GM20431 (cell line): ENCODE measurements around the gene EPHB2.
"Not testable (repeated sequence)": the region's sequence is repeated elsewhere in the genome, so short reads cannot be mapped to it uniquely, and the experiment has no call there.

Experiments
- in situ Hi-C: fragments of 300-500 bp; cut with MseI, MboI; formaldehyde crosslinking; loops from one replicate; pipeline ENCODE4 v1.15.0; 2020; ENCODE audit warnings: low sequenced_read_pairs; ENCODE audit not compliant: unreplicated experiment

EPHB2 gene

DNA sequence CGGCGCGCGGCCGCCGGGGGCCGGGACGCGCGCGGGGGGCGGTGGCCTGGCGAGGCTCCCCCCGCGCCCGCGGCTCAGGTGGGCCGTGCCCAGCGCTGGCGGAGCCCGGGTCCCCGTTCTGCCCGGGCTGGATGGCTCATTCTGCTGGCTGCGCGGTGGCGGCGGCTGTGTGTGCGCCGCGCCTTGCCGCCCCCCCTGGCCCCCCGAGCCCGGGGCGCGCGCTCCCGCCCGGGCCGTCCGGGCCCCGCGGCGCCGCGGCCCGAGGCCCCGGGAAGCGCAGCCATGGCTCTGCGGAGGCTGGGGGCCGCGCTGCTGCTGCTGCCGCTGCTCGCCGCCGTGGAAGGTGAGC is at the start of gene EPHB2:
Gene EPHB2, plus strand, starts transcription at position 139 of the 349 bp plus-strand sequence. Its CDS starts 144 bp downstream, at position 283.
- in situ Hi-C loops, result loop anchor here (25.0 kb wide), 1 partner anchor 177 kb away; no protein-coding TSS in a partner anchor

DNA sequence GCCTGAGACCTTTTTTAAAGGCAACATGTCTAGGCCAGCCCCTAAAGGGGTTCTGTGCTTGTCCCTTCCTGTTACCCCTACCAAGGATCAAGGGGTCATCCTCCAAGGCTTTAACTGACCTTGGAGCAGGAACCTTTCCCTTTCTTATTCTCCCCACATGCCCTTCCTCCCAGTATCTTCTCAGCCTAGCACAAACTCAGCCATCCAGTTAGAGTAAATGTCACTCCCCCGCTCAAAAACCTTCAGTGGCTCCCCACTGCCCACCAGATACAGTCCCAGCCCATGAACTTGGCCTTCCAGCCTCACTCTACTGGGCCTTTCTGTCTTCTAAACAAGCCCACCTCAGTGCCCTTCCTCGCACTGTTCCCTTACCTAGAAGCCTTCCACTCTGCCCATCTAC is 48.8 kb upstream of the EPHB2 start:
- in situ Hi-C loops, result no loop called here

DNA sequence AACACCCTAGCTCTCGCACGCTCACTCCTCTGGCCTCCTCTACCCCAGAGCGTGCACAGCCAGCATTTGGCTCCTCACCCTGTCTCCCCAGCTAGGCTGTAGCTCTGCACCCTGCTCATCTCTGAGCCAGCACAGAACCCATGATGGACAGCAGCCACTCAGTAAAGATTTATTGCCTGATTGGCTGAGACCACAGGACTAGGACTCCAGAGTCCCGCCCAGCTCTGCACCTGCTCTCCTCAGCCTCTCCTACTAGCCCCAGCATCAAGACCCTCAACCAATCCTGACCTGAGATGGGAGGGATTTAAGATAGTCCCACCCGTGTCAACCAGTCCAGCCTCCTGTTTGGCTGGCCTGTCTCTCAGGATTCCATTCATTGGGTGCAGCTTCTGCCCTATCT is 48.3 kb upstream of the EPHB2 start:
- in situ Hi-C loops, result no loop called here

DNA sequence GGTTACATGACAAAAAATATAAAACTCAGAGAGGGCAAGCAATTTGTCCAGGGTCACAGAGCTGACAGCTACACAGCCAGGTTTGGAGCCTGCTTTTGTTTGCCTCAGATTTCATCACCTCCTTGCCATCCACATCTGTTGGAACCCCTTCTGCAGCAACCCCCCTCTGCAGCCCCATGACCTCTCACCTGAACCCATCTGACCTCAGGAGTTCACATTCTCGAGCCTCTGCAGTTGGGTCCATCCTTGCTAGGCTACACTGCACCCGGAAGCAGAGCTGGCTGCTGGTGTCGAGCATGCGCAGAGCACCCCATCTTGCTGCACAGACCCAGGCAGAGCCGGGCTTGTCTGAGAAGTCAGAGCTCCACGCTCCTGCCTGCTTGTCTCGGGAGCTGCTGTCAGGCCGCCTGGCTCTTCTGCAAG is 47.6 kb upstream of the EPHB2 start:
- in situ Hi-C loops, result no loop called here

DNA sequence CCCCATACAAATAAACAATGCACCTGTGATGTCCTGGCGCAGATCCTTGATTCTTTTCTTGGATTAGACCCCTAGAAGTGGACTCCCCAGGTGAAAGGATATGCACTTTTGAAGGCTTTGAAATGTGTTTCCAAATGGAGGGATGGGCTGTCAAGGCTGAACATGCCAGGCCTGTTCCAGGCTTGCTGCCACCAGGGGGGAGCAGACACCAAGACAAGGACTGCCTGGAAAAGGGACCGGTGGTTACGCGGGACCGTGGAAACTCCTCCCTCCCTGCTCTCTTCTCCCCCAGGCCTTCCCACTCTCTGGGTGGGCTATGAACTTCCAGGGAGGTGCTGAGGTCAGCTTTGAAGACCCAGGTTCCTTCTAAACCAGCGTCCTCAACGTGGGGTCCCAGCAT is 44.9 kb upstream of the EPHB2 start:
- in situ Hi-C loops, result no loop called here

DNA sequence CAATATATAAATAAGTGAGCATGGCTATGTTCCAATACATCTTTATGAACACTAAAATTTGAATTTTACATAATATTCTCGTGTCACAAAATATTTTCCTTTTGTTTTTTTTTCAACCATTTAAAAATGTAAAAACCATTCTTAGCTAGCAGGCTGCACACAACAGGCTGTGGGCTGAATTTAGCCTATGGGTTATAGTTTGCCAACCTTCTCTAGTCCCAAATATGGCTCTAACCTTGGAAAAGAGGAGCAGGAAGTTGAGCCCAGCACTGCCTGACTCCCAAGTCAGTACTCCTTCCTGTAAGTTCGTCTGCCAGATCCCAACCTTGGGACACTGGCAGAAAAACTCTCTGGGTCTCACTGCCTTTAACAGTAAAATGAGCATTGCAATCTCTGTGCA is 44.2 kb upstream of the EPHB2 start:
- in situ Hi-C loops, result no loop called here

DNA sequence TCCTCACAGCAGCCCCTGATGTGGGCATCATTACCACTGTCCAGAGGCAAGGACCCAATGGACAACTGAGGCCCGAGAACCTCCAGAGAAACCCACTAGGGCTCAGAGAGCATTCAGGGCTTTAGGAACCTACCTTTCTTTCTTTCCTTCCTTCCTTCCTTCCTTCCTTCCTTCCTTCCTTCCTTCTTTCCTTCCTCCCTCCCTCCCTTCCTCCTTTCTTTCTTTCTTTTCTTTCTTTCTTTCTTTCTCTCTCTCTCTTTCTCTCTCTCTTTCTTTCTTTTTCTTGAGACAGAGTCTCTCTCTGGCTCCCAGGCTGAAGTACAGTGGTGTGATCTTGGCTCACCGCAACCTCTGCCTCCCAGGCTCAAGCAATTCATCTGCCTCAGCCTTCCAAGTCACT is 41.8 kb upstream of the EPHB2 start:
- in situ Hi-C loops, result not testable (repeated sequence)

DNA sequence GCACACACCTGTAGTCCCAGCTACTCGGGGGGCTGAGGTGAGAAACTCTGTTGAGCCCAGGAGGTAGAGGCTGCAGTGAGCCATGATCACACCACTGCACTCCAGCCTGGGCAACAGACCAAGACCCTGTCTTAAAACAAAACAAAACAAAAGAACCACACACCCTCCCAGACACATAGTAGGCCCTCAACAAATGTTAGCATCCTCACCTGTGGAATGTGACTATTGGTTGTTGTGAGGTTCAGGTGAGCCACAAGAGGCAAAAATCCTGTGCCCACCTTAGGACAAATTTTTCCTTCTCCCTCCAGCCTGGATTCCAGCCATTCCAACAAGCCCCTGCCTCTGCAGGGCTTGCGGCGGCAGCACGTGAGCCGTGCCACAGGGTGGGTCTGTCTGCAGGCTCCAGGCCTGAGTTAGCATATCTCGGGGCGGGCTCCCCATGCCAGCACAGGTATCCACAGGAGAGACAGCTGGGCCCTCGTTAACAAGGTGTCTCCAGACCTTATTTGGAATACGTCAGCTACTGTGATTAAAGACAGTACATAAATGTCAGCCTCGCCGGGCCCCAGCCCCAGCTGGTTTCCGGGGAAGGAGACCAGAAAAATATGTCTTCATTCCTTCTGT is 40.2 kb upstream of the EPHB2 start:
- in situ Hi-C loops, result no loop called here

DNA sequence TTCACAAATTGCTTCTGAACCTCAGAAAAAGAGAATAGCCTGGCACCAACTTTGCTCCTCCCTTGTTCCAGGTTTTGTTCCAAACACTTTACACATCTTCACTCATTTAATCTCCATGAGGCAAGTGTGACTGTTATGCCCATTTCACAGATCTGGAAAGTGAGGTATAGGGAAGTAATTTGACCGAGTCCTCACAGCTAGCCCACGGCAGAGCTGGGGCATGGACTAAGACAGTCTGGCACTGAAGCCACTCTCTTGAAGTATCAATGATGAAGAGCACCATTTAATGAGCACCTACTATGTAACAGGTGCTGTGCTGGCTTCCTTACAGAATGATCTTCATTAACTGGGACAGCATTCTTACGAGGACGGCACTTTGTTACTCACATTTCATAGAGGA is 38.6 kb upstream of the EPHB2 start:
- in situ Hi-C loops, result no loop called here

DNA sequence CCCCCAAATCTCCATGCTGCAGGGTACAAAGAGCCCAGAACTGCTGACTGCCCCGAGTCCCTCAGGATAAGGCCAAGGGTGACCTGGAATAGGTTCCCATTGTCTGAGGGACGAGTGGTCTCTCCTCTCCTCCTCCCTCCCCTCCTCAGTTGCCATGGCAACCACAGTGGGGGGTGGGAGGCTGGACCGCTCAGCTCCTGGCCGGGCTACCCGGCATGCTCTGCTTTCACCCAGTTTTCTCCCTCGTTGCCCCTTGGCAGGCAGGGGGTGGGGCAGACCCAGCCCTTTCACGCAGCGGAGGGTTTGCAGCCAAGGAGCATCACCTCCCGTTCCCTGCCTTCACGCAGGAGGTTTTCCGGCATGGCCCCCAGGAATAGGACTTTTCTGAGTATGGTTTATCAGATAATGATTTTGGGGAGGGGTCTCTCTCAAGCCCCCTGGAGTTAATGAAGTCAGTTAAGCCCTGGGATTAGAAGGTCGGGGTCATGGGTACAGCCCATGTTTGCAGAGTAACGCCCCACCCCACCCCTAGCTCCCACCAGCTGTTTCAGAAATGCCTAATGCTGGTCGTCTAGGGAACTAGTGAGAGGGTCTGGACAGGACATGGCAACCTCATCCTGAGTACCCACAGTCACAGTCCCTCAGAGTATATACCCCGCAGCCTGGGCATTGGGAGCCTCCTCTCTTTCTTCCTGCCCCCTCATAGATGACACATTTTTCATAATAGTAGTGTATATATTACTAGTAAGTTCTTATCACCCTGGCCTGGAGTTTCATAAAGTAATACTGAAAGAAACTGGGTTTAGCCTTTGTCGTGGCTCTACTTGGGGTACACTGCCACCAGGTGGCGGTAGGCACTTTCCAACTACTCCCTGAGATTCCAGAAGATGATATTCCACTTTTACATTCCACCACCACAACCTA is 36.9 kb upstream of the EPHB2 start:
- in situ Hi-C loops, result no loop called here

DNA sequence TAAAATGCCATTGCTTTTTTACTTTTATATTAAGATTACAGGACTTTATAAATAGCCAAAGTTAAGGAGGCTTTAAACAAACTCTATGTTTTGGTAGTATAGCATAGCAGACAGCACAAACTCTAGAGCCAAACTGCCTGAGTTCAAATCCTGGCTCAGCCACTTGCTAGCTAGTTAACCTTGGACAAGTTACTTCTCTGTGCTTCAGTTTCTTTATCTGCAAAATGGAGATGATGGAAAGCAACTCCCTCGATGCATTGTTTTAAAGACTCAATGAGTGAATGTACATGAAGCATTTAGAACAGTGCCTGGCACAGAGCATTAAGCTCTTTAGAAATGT is 36.3 kb upstream of the EPHB2 start:
- in situ Hi-C loops, result no loop called here

DNA sequence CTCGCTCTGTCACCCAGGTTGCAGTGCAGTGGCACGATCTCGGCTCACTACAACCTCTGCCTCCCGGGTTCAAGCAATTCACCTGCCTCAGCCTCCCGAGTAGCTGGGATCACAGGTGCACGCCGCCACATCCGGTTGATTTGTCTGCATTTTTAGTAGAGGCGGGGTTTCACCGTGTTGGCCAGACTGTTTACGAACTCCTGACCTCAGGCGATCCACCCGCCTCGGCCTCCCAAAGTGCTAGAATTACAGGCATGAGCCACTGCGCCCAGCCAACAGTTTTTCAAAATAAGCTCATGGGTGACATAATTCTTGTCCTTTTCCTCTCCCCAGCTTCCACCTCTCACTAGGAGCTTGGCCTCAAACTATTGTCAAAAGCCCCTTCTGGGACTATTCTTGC is 34.5 kb upstream of the EPHB2 start:
- in situ Hi-C loops, result not testable (repeated sequence)

DNA sequence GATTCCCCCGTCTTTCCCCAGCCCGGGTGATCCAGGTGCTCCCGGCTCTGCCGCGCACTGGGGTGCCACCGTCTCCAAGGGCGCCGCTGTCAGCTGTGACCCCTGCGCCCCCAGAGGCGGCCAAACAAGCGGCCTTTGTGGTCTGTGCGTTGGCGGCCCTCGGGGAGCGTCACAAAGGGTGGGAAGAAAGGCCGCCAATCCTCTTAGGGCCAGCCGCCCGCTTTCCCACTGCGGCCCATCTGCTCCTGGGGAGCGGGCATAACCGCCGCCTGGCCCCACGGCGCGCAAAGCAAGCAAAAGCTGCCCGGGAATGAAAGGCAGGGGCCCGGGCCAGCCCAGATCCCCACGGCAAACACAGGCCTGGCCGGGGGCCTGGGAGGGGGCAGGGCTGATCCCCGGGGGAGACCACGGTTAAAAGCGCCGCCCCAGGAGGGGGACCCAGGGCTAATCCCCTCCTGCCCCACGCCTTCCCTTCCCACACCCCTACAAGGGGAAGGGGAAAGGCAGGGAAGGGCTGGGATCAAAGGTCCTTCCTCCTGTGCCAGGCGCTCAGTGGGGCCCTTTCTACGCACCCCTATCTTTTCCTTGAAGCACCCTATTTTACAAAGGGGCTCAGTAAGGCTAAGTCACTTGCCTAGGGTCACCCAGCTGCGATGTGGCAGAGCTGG is 33.6 kb upstream of the EPHB2 start:
- in situ Hi-C loops, result no loop called here

DNA sequence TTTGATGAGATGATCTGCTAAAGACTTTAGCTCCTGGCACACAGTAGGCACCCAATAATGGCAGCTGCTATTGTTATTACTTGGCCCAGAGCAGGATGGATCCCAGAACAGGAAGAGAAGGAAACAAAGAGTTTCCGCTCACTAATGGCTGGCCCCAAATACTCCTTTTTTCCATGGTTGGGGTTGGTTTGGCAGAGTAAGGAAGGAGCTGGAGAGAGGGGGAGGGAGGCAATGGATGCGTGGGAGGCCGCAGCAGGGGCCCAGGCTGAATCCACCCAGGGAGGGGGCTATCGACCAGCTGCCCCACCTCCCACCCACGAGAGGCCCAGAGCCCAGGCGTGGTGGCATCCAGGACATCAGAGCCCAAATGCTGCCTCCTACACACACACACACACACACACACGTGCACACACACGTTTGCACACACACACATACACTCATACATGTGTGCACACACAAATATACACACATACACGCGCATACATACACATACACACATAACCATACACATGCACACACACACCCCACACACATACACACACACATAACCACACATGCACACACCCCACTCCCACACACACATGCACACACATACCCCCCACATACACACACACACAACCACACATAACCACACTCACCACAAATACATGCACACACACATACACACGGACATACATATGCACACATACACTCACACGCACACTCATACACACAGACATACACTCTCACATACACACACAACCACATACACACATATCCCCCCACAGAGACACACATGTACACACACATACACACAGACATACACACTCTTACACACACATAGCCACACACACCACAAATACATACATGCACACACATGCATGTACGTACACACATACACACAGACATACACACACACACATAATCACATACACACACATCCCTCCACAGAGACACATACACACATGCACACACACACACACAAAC is 32.4 kb upstream of the EPHB2 start:
- in situ Hi-C loops, result no loop called here

DNA sequence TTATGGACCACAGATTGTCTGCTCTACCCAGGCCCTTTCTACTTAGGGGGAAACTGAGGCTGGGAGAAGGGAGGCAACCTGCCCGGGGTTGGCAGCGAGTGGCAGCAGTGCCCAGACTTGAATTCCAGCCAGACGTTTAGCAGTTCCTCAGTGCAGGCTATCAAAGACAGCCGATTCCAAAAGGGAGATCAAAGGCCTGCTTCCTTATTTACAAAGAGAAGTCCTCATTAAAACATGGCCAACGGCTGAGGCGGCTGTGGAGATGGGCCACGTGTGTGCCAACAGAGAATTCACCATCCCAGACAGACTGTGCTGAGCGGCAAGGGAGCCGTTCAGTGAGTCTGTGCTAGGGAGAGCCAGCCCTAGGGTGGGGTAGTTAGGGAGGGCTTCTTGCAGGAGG is 29.9 kb upstream of the EPHB2 start:
- in situ Hi-C loops, result no loop called here

DNA sequence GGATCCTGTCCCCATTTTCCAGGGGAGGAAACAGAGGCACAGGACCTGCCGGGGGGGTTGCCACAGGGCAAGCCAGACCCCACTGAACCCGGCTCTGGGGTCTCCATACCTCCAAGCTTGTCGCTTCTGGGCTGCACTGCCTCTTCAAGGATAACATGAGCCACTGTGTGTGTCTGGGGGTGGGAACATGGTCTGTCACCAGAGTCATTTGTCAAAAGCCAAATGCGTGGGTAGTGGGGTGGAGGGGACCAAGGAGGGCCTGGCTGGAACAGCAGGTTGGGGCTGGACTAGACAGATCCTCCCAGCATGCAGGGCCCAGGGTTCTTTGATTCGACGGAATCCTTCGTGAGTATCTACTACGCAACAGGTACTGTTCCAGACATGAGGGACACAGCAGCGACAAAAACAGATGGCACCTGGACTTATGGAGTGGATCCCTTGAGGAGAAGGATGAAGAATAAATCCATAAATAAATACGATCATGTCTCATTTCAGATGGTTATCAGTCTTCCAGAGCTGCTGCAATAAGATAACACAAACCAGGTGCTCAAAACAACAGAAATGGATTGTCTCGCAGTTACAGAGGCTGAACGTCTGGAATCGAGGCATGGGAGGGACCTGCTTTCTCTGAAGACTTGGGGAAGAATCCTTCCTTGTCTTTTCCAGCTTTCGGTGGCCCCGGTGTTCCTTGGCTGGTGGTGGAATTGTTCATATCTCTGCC is 28.9 kb upstream of the EPHB2 start:
- in situ Hi-C loops, result no loop called here

DNA sequence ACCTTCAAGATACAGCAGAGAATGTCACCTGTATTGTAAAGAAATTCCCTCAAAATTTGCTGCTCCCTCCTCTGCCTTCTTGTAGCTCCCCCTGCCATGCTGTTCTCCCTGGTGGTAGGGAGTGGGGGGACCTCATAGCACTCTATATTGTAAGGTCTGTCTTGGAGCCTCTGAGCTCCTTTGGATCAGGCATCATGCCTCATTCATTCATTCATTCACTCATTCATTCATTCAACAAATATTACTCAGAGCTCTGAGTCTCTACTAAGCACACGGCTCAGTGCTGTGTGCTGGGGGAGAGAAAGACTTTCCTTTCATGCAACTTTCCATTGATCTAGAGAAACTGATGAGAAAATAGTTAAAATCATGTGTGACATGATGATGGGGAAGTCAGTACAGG is 27.1 kb upstream of the EPHB2 start:
- in situ Hi-C loops, result no loop called here

DNA sequence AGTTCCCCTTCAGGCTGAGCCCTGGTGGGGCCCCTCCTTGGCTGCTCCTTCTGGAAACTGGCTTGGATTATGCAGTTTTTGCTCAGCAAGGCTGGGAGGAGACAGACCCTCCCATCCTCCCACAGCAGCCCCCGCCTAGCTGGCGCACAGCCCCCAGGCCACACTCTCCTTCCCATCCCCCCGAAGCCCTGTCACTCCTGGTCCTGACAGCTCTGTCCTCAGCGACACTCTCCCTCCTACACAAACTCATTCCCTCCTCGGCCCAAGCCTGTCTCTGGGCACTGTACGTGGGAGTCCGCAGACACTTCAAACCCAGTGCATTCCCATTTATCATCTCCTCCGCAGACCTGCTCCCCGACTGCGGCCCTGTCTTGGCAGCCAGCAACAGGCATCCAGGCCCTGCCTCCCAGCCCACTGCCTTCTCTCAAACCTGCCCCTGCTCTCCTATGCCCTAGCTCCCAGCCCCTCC is 25.0 kb upstream of the EPHB2 start:
- in situ Hi-C loops, result no loop called here

DNA sequence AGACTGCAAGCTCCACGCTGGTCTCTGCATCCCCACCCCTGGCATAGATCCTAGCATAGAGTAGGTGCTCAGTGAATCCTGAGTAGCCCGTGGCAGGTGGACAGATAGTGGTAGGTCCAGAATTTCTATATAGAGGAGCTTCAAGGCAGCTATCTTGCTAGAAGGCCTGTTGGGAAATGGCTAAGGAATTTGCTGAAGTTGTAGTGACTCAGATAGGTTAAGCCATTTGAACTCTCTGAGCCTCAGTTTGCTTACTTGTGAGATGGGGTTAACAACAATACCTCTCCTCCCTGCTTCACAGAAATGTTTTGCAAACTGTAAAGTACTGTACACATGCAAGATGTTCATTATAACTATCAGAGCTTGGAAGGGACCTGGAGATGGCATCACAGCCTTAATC is 23.4 kb upstream of the EPHB2 start:
- in situ Hi-C loops, result no loop called here
